Gastroesophageal sphincter (tissue), 3 donors: Measurements from ENCODE around the gene SIGLEC8.

ENCODE experiments used
- EP300 ChIP-seq: sonication (generic); formaldehyde crosslinking; IDR thresholded peaks from one replicate; pipeline ENCODE4 v1.6.1; 2017; ENCODE audit warnings: antibody characterized with exemption, mild to moderate bottlenecking
- POLR2A ChIP-seq, 2 donors: fragments of 450-650 bp; IDR thresholded peaks; one replicate each; pipeline ENCODE4 v1.6.1; 2017; ENCODE audit warnings: antibody characterized with exemption in 2 of 2, mild to moderate bottlenecking in 2 of 2, moderate library complexity in 1 of 2
- TF ChIP-seq, protein P1 (sequence below), 4 experiments: fragments of 200-600 bp in 2 of 4; fragments of 450-650 bp in 2 of 4; sonication (generic) in 1 of 4; IDR thresholded peaks; one replicate each; pipeline ENCODE4 v1.5.1; 2017 to 2019; ENCODE audit warnings: antibody characterized with exemption in 4 of 4, mild to moderate bottlenecking in 2 of 4, moderate library complexity in 2 of 4

DNA sequence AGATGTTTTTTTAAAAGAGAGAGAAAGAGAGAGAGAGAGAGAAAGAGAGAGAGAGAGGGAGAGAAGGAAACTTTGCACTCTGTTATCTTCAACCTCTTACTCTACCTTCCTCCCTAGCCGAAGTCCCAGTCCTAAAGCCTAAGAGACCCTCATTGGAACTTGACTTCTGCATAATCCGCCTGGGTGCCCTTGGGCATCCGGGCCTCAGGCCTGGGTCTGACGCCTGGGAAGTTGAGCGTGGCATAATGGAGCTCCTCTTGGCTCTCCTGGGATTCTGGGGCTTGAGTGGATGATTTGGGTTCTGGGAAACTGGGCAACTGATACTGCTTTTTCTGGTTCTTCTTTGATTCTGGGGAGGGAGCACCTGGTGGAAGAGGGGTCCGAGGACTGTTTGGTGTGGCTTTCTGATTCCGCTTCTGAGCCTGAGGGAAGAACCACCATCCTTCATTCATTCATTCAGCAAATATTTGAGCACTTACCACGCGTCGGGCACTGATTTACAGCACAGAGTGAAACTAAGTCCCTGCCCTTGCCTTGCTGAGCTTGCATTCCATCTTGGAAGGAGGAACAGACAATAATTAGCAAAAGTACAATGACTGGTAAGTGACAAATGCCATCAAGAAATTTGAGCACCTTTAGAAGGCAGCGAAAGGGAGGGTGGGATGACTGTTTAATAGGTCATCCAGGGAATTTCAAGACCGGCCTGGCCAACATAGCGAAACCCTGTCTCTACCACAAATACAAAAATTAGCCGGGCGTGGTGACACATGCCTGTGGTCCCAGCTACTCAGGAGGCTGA, 47.1 kb downstream of the SIGLEC8 start:
- no peak for TF ChIP-seq EP300
- TF ChIP-seq, protein P1, sequence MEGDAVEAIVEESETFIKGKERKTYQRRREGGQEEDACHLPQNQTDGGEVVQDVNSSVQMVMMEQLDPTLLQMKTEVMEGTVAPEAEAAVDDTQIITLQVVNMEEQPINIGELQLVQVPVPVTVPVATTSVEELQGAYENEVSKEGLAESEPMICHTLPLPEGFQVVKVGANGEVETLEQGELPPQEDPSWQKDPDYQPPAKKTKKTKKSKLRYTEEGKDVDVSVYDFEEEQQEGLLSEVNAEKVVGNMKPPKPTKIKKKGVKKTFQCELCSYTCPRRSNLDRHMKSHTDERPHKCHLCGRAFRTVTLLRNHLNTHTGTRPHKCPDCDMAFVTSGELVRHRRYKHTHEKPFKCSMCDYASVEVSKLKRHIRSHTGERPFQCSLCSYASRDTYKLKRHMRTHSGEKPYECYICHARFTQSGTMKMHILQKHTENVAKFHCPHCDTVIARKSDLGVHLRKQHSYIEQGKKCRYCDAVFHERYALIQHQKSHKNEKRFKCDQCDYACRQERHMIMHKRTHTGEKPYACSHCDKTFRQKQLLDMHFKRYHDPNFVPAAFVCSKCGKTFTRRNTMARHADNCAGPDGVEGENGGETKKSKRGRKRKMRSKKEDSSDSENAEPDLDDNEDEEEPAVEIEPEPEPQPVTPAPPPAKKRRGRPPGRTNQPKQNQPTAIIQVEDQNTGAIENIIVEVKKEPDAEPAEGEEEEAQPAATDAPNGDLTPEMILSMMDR (IDR thresholded peaks at IDR 0.05): no peak
- no peak for TF ChIP-seq POLR2A (IDR thresholded peaks at IDR 0.05)
